Keratinocyte (primary cell): ENCODE results near the gene SMAD7.

Source experiments
- CTCF ChIP-seq, 3 experiments: IDR thresholded peaks in 1 of 3; conservative IDR thresholded peaks in 1 of 3; optimal IDR thresholded peaks in 1 of 3; 2 replicates in 2 of 3; 3 replicates in 1 of 3; pipeline versions ENCODE3 to v1.5.1; 2011; ENCODE audit warnings: low read length in 3 of 3, mild to moderate bottlenecking in 3 of 3, moderate library complexity in 2 of 3, control low read depth in 1 of 3, inconsistent platforms in 1 of 3; ENCODE audit not compliant: insufficient read depth in 2 of 3; ENCODE audit errors: extremely low read depth in 1 of 3
- EZH2 ChIP-seq: IDR thresholded peaks from one replicate; pipeline ENCODE4 v1.6.1; 2012; ENCODE audit warnings: inconsistent platforms, mild to moderate bottlenecking, low read length, moderate library complexity

GRCh38 chr18:48908916-48909315, 41.8 kb downstream of the SMAD7 start:
- TF ChIP-seq CTCF (optimal IDR thresholded peaks at IDR 0.05 in 1 of 3, IDR thresholded peaks at IDR 0.05 in 1 of 3, conservative IDR thresholded peaks at IDR 0.05 in 1 of 3; ENCODE audit: extremely low read depth in 1 of 3, insufficient read depth in 2 of 3, low read length in 3 of 3) (no peak), EZH2 (no peak)
